SU-DHL-6 (cell line): ENCODE measurements around the gene NPB.

Source experiments
- H2AFZ ChIP-seq: fragments of 200-600 bp; sonication (generic); 2 replicates; pipeline ENCODE4 v1.6.1; 2014; ENCODE audit warnings: low read depth, mild to moderate bottlenecking, moderate library complexity, mixed read lengths, antibody characterized with exemption, low read length; ENCODE audit not compliant: severe bottlenecking
- H3F3A ChIP-seq: fragments of 200-600 bp; shearing (Covaris generic); 2 replicates; pipeline ENCODE4 v1.6.0; 2016; ENCODE audit warnings: antibody characterized with exemption, mild to moderate bottlenecking; ENCODE audit not compliant: insufficient read depth
- H3K27ac ChIP-seq: fragments of 200-600 bp; sonication (generic); 2 replicates; pipeline ENCODE4 v1.5.1; 2016; ENCODE audit warnings: low read depth, mild to moderate bottlenecking, low read length, moderate library complexity, mixed read lengths
- H3K27me3 ChIP-seq: fragments of 200-600 bp; sonication (generic), shearing (Covaris generic); 2 replicates; pipeline ENCODE4 v1.6.0; 2014; ENCODE audit warnings: mild to moderate bottlenecking, low read length
- H3K36me3 ChIP-seq: fragments of 200-600 bp; sonication (generic); 2 replicates; pipeline ENCODE4 v1.6.1; 2014; ENCODE audit warnings: mild to moderate bottlenecking, low read length, mixed read lengths
- H3K4me2 ChIP-seq: fragments of 300-600, 200-600 bp; shearing (Covaris generic), sonication (generic); 2 replicates; pipeline ENCODE4 v1.6.0; 2014; ENCODE audit warnings: low read length, low read depth, mild to moderate bottlenecking; ENCODE audit not compliant: poor library complexity, severe bottlenecking
- H3K4me3 ChIP-seq: fragments of 200-600 bp; sonication (generic); 2 replicates; pipeline ENCODE4 v1.5.1; 2014; ENCODE audit warnings: antibody characterized with exemption, low read length, mild to moderate bottlenecking, mixed read lengths; ENCODE audit not compliant: insufficient read depth, poor library complexity, severe bottlenecking
- H3K79me2 ChIP-seq: fragments of 200-600 bp; sonication (generic); 2 replicates; pipeline ENCODE4 v1.6.1; 2014; ENCODE audit warnings: mild to moderate bottlenecking, low read length, moderate library complexity; ENCODE audit not compliant: insufficient read depth
- H3K9ac ChIP-seq: fragments of 200-600 bp; sonication (generic); 2 replicates; pipeline ENCODE4 v1.7.0; 2014; ENCODE audit warnings: mild to moderate bottlenecking, low read length
- H3K9me2 ChIP-seq: fragments of 200-600 bp; sonication (generic); replicated peaks from 2 replicates; pipeline ENCODE4 v1.6.1; 2014; ENCODE audit warnings: low read length; ENCODE audit not compliant: insufficient read depth
- H3K9me3 ChIP-seq: fragments of 200-600 bp; sonication (generic); 2 replicates; pipeline ENCODE4 v1.6.1; 2014; ENCODE audit warnings: low read length, mixed read lengths; ENCODE audit not compliant: insufficient read depth
- H4K20me1 ChIP-seq: fragments of 200-600 bp; sonication (generic); 2 replicates; pipeline ENCODE4 v1.6.1; 2014; ENCODE audit warnings: low read depth, mild to moderate bottlenecking, antibody characterized with exemption, low read length, moderate library complexity, mixed read lengths
- CTCF ChIP-seq: fragments of 200-600 bp; sonication (generic); IDR thresholded peaks from one replicate; pipeline ENCODE4 v1.5.1; 2017; ENCODE audit warnings: antibody characterized with exemption, mild to moderate bottlenecking, low read length, moderate library complexity; ENCODE audit not compliant: insufficient read depth, poor library complexity, severe bottlenecking
- EZH2phosphoT487 ChIP-seq: fragments of 200-600 bp; sonication (generic), shearing (Covaris generic); conservative IDR thresholded peaks from 2 replicates; pipeline ENCODE4 v1.6.1; 2018; ENCODE audit warnings: mild to moderate bottlenecking, antibody characterized with exemption, low read length, moderate library complexity, mixed read lengths

Gene NPB

GRCh38 chr17:81895400-81895799 is 6.6 kb upstream of the NPB start:
- TF ChIP-seq CTCF (no peak), EZH2phosphoT487 (no peak)
- H3K9me2 ChIP-seq = no peaks in the 10 kb centered on the region
- no peaks in the 10 kb centered on the region for H3K9me3 ChIP-seq

GRCh38 chr17:81898029-81898866 is 3.8 kb upstream of the NPB start:
- Histone ChIP-seq H3F3A (peaks cover 7% of the 10 kb centered on the region), H3K9me2 (no peaks in the 10 kb centered on the region), H3K27me3 (no peaks in the 10 kb centered on the region), H3K4me2 (no peak overlapping the region), H3K9me3 (no peaks in the 10 kb centered on the region), H2AFZ (no peak overlapping the region), H4K20me1 (no peaks in the 10 kb centered on the region), H3K79me2 (no peaks in the 10 kb centered on the region), H3K36me3 (no peaks in the 10 kb centered on the region), H3K4me3 (no peak overlapping the region), H3K27ac (no peak overlapping the region), H3K9ac (no peak overlapping the region)
- TF ChIP-seq CTCF = no peak
- no peak for TF ChIP-seq EZH2phosphoT487

More at GRCh38 chr17:81895400-81895799, 6.6 kb upstream of the NPB start:
- peaks cover 13% of the 10 kb centered on the region for H3F3A ChIP-seq
- H4K20me1 ChIP-seq = no peaks in the 10 kb centered on the region
- H3K4me3 ChIP-seq = no peak overlapping the region
- H3K4me2 ChIP-seq = no peak overlapping the region
- peaks cover 17% of the 10 kb centered on the region for H3K79me2 ChIP-seq
- no peak overlapping the region for H3K9ac ChIP-seq
- no peak overlapping the region for H2AFZ ChIP-seq
- peaks cover 3% of the 10 kb centered on the region; the same call in 1 of the 2 replicates for H3K36me3 ChIP-seq
- no peak overlapping the region for H3K27ac ChIP-seq
- H3K27me3 ChIP-seq = no peaks in the 10 kb centered on the region

GRCh38 chr17:81898885-81899284 is 3.2 kb upstream of the NPB start:
- Histone ChIP-seq H3K79me2 (no peaks in the 10 kb centered on the region), H3K9me2 (no peaks in the 10 kb centered on the region), H3K27ac (no peak overlapping the region), H3K36me3 (no peaks in the 10 kb centered on the region), H3K4me2 (no peak overlapping the region), H2AFZ (no peak overlapping the region), H3K9me3 (no peaks in the 10 kb centered on the region), H3F3A (peaks cover under 1% of the 10 kb centered on the region; the same call in 1 of the 2 replicates), H3K9ac (no peak overlapping the region), H3K4me3 (no peak overlapping the region), H3K27me3 (no peaks in the 10 kb centered on the region), H4K20me1 (no peaks in the 10 kb centered on the region)
- TF ChIP-seq CTCF (no peak), EZH2phosphoT487 (no peak)
